CD4-positive, alpha-beta T cell (primary cell): ENCODE results near the gene SPATA13. TPM values are rescaled to one million over a fixed set of nuclear protein-coding genes. Genes with fewer than 3 reads are reported as not detected.

ENCODE experiments used
- ATAC-seq: fragments of 200-7000 bp; cut with Tn5 transposase; one replicate; pipeline ENCODE4 v1.10.0; 2022; ENCODE audit warnings: mild to moderate bottlenecking; ENCODE audit not compliant: poor library complexity
- CTCF ChIA-PET: fragments of 350-600 bp; sonication (Branson Sonifier 250); formaldehyde crosslinking; loops from one replicate; lab custom pipeline; 2021; ENCODE audit warnings: antibody characterized with exemption, inconsistent platforms; lab: Charles Lee
- POLR2A ChIA-PET: fragments of 350-600 bp; sonication (Branson Sonifier 250); formaldehyde crosslinking; loops from one replicate; lab custom pipeline; 2021; ENCODE audit warnings: antibody characterized with exemption, inconsistent platforms; lab: Charles Lee
- DNase-seq, 14 experiments: peaks; one replicate each; pipeline ENCODE4 v3.0.0-alpha.2; 2013 to 2020; ENCODE audit warnings: mixed read lengths in 2 of 14
- H3K27ac ChIP-seq, 2 donors: one replicate each; pipeline versions ENCODE4 v1.5.1 to v1.7.0; 2013; ENCODE audit warnings: low read length in 2 of 2, low read depth in 1 of 2, mild to moderate bottlenecking in 1 of 2
- H3K27me3 ChIP-seq, 2 experiments: 1 replicate in 1 of 2; 2 replicates in 1 of 2; pipeline versions ENCODE4 v1.6.1 to v1.7.0; 2013; ENCODE audit warnings: low read length in 2 of 2, control low read depth in 1 of 2, mild to moderate bottlenecking in 1 of 2, moderate library complexity in 1 of 2; ENCODE audit not compliant: insufficient read depth in 2 of 2, control insufficient read depth in 1 of 2
- H3K36me3 ChIP-seq: one replicate; pipeline ENCODE4 v1.6.1; 2013; ENCODE audit warnings: low read length, control low read depth; ENCODE audit not compliant: insufficient read depth
- H3K4me1 ChIP-seq: one replicate; pipeline ENCODE4 v1.6.1; 2013; ENCODE audit warnings: low read length, control low read depth; ENCODE audit not compliant: insufficient read depth
- H3K4me3 ChIP-seq: one replicate; pipeline ENCODE4 v1.5.1; 2013; ENCODE audit warnings: mild to moderate bottlenecking, low read length, moderate library complexity
- H3K9me3 ChIP-seq, 2 experiments: 1 replicate in 1 of 2; 2 replicates in 1 of 2; pipeline versions ENCODE4 v1.6.1 to v1.7.0; 2013; ENCODE audit warnings: low read length in 2 of 2, mild to moderate bottlenecking in 2 of 2, control low read depth in 1 of 2, moderate library complexity in 1 of 2; ENCODE audit not compliant: control insufficient read depth in 1 of 2, insufficient read depth in 1 of 2
- H3K27ac Mint-ChIP-seq: one replicate; pipeline ENCODE4 v1.8.0; 2020; ENCODE audit warnings: mixed read lengths
- H3K27me3 Mint-ChIP-seq: one replicate; pipeline ENCODE4 v1.8.0; 2021; ENCODE audit warnings: mixed read lengths
- H3K36me3 Mint-ChIP-seq: one replicate; pipeline ENCODE4 v1.8.0; 2021; ENCODE audit warnings: low read depth, mixed read lengths
- H3K4me1 Mint-ChIP-seq: one replicate; pipeline ENCODE4 v1.8.0; 2021; ENCODE audit warnings: low read depth, mixed read lengths
- H3K4me3 Mint-ChIP-seq: one replicate; pipeline ENCODE4 v1.8.0; 2020; ENCODE audit warnings: mild to moderate bottlenecking, mixed read lengths
- H3K9me3 Mint-ChIP-seq: one replicate; pipeline ENCODE4 v1.8.0; 2020; ENCODE audit warnings: mixed read lengths
- CTCF ChIP-seq: fragments of 200-600 bp; IDR thresholded peaks from one replicate; pipeline ENCODE4 v1.8.0; 2022; ENCODE audit warnings: antibody characterized with exemption, mild to moderate bottlenecking
- intact Hi-C, 2 experiments: fragments of 100-400 bp; cut with DNase I in 1 of 2; cut with micrococcal nuclease in 1 of 2; formaldehyde crosslinking; loops; one replicate each; pipeline versions ENCODE4 v1.15.1 to v1.9.0; 2023 to 2025; cut with DNase I, micrococcal nuclease
- total RNA-seq, 174 experiments: library from RNA in 2 of 174; stranded (reverse) in 2 of 174; gene quantifications; one replicate each; pipeline ENCODE4 v1.2.3 and lab custom pipeline; 2021 to 2026

SPATA13 gene
- total RNA-seq, 2 experiments from 2014 or later: 87.7 to 94.6 TPM

GRCh38 chr13:24127116-24127631, 33.3 kb upstream of the SPATA13 start:
- DNase-seq (no peak), ATAC-seq (no peak)
- Histone ChIP-seq H3K9me3 (no peaks in the 10 kb centered on the region), H3K27ac (no peak overlapping the region), H3K4me1 (peaks cover 7% of the 10 kb centered on the region), H3K4me3 (no peak overlapping the region), H3K36me3 (no peaks in the 10 kb centered on the region), H3K27me3 (peaks cover 4 to 6% of the 10 kb centered on the region in 2 experiments)
- Mint-ChIP-seq H3K36me3 (no peaks in the 10 kb centered on the region), H3K9me3 (peaks cover 4% of the 10 kb centered on the region), H3K27me3 (peaks cover 14% of the 10 kb centered on the region), H3K27ac (no peak overlapping the region), H3K4me1 (peaks cover 4% of the 10 kb centered on the region), H3K4me3 (no peak overlapping the region)
- CTCF ChIA-PET: no interaction called here
- POLR2A ChIA-PET: no interaction called here
- intact Hi-C loops: no loop called here
- no peak for TF ChIP-seq CTCF

- POLR2A ChIA-PET: no interaction called here
- H3K4me3 Mint-ChIP-seq: no peak overlapping the region
- H3K9me3 ChIP-seq: no peaks in the 10 kb centered on the region
- H3K9me3 Mint-ChIP-seq: peaks cover 4% of the 10 kb centered on the region
- CTCF ChIA-PET: no interaction called here
- no peaks in the 10 kb centered on the region for H3K36me3 ChIP-seq
- no peaks in the 10 kb centered on the region for H3K4me1 Mint-ChIP-seq
- H3K27me3 ChIP-seq: peaks cover 4 to 6% of the 10 kb centered on the region in 2 experiments
- peaks cover 4% of the 10 kb centered on the region for H3K4me1 ChIP-seq
- H3K27ac Mint-ChIP-seq: no peak overlapping the region
- peaks cover 14% of the 10 kb centered on the region for H3K27me3 Mint-ChIP-seq
- intact Hi-C loops: no loop called here
- no peak overlapping the region for H3K27ac ChIP-seq
- ATAC-seq: no peak
- H3K36me3 Mint-ChIP-seq: no peaks in the 10 kb centered on the region
- no peak for DNase-seq
- TF ChIP-seq CTCF: no peak
- H3K4me3 ChIP-seq: no peak overlapping the region
Observed at GRCh38 chr13:24128112-24128511, 32.4 kb upstream of the SPATA13 start.

GRCh38 chr13:24128962-24129361, 31.6 kb upstream of the SPATA13 start:
- H3K9me3 Mint-ChIP-seq: peaks cover 4% of the 10 kb centered on the region

More at GRCh38 chr13:24128962-24129361, 31.6 kb upstream of the SPATA13 start:
- intact Hi-C loops: no loop called here
- Mint-ChIP-seq H3K27ac (no peak overlapping the region), H3K27me3 (peaks cover 14% of the 10 kb centered on the region), H3K36me3 (no peaks in the 10 kb centered on the region), H3K4me1 (no peaks in the 10 kb centered on the region), H3K4me3 (no peak overlapping the region)
- no peak overlapping the region for H3K4me3 ChIP-seq
- H3K9me3 ChIP-seq: no peaks in the 10 kb centered on the region
- peaks cover 4 to 6% of the 10 kb centered on the region in 2 experiments for H3K27me3 ChIP-seq
- no peak for TF ChIP-seq CTCF
- no peaks in the 10 kb centered on the region for H3K36me3 ChIP-seq
- ChIA-PET POLR2A (no interaction called here), CTCF (no interaction called here)
- ATAC-seq (no peak), DNase-seq (no peak)
- H3K4me1 ChIP-seq: peaks cover 4% of the 10 kb centered on the region
- H3K27ac ChIP-seq: no peak overlapping the region
